PC-3 (cell line): ENCODE measurements around the gene NHLH1.

Source experiments
- EZH2 ChIP-seq: fragments of 300-600 bp; sonication (generic); IDR thresholded peaks from one replicate; pipeline ENCODE4 v1.6.1; 2017; ENCODE audit warnings: antibody characterized with exemption, mild to moderate bottlenecking, low read length; ENCODE audit not compliant: unreplicated experiment
- EZH2phosphoT487 ChIP-seq: fragments of 300-600 bp; sonication (generic); IDR thresholded peaks from 2 replicates; pipeline ENCODE4 v1.6.1; 2018; ENCODE audit warnings: mild to moderate bottlenecking, antibody characterized with exemption, low read length, borderline replicate concordance
- TF ChIP-seq, protein P1 (sequence below): fragments of 300-600 bp; sonication (generic); conservative IDR thresholded peaks from 2 replicates; pipeline ENCODE4 v1.5.1; 2017; ENCODE audit warnings: antibody characterized with exemption, low read depth, mild to moderate bottlenecking, low read length

DNA sequence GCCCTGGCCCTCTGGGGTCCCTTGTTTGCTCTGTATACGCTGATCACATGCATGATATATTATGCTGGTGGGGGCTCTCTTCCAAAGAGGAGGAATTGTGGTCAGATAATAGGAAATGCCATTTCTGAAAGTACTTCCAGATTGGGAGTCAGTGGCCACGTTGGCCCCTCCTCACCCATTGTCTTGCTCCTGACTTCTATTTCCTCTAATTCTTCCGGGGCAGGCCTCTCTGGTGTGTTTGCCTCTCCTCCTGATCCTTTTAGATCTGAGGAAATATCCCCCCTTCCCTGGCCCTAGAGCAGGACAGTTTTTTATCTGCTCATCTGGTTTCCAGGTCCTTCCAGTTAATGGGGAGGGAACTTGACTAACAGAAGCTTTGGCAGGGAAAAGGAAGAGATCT lies 36.4 kb downstream of the NHLH1 start:
- TF ChIP-seq, protein P1, sequence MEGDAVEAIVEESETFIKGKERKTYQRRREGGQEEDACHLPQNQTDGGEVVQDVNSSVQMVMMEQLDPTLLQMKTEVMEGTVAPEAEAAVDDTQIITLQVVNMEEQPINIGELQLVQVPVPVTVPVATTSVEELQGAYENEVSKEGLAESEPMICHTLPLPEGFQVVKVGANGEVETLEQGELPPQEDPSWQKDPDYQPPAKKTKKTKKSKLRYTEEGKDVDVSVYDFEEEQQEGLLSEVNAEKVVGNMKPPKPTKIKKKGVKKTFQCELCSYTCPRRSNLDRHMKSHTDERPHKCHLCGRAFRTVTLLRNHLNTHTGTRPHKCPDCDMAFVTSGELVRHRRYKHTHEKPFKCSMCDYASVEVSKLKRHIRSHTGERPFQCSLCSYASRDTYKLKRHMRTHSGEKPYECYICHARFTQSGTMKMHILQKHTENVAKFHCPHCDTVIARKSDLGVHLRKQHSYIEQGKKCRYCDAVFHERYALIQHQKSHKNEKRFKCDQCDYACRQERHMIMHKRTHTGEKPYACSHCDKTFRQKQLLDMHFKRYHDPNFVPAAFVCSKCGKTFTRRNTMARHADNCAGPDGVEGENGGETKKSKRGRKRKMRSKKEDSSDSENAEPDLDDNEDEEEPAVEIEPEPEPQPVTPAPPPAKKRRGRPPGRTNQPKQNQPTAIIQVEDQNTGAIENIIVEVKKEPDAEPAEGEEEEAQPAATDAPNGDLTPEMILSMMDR: no peak
- TF ChIP-seq EZH2: no peak
- TF ChIP-seq EZH2phosphoT487: no peak
